IPS-18a (cell line): ENCODE data around the gene MYH7.

ENCODE experiments used
- H3K27ac ChIP-seq: one replicate; pipeline ENCODE4 v1.5.1; 2013; ENCODE audit warnings: low read length
- H3K27me3 ChIP-seq: one replicate; pipeline ENCODE4 v1.6.1; 2013; ENCODE audit warnings: mild to moderate bottlenecking, low read length; ENCODE audit not compliant: control insufficient read depth, insufficient read depth
- H3K36me3 ChIP-seq: one replicate; pipeline ENCODE4 v1.6.1; 2013; ENCODE audit warnings: low read depth, low read length; ENCODE audit not compliant: control insufficient read depth
- H3K4me1 ChIP-seq: one replicate; pipeline ENCODE4 v1.6.1; 2013; ENCODE audit warnings: low read depth, low read length; ENCODE audit not compliant: control insufficient read depth
- H3K4me3 ChIP-seq: one replicate; pipeline ENCODE4 v1.5.1; 2013; ENCODE audit warnings: low read length
- H3K9ac ChIP-seq: one replicate; pipeline ENCODE4 v1.6.1; 2013; ENCODE audit warnings: mild to moderate bottlenecking, low read length, moderate library complexity
- H3K9me3 ChIP-seq: one replicate; pipeline ENCODE4 v1.6.1; 2013; ENCODE audit warnings: low read depth, low read length; ENCODE audit not compliant: control insufficient read depth

MYH7 gene

GRCh38 chr14:23370221-23370620, 65.2 kb downstream of the MYH7 start:
- Histone ChIP-seq H3K9me3 (no peaks in the 10 kb centered on the region), H3K27me3 (no peaks in the 10 kb centered on the region), H3K4me3 (no peak overlapping the region), H3K36me3 (no peaks in the 10 kb centered on the region), H3K4me1 (peaks cover 6% of the 10 kb centered on the region), H3K9ac (no peak overlapping the region), H3K27ac (no peak overlapping the region)

- H3K27ac ChIP-seq = no peak overlapping the region
- H3K4me1 ChIP-seq = peaks cover 20% of the 10 kb centered on the region
- H3K27me3 ChIP-seq = no peaks in the 10 kb centered on the region
- peak overlapping the region; percentile 76 for H3K4me3 ChIP-seq
- H3K9ac ChIP-seq = peak overlapping the region; percentile 3
- no peaks in the 10 kb centered on the region for H3K9me3 ChIP-seq
- no peaks in the 10 kb centered on the region for H3K36me3 ChIP-seq
Measured at GRCh38 chr14:23366426-23366921, 69.0 kb downstream of the MYH7 start.

- no peaks in the 10 kb centered on the region for H3K36me3 ChIP-seq
- no peaks in the 10 kb centered on the region for H3K9me3 ChIP-seq
- no peaks in the 10 kb centered on the region for H3K27me3 ChIP-seq
- H3K4me1 ChIP-seq = peaks cover 20% of the 10 kb centered on the region
- peak overlapping the region; percentile 70 for H3K27ac ChIP-seq
- H3K9ac ChIP-seq = peak overlapping the region; percentile 80
- H3K4me3 ChIP-seq = peak overlapping the region; percentile 76
Measured at GRCh38 chr14:23365732-23366425, 69.6 kb downstream of the MYH7 start.

GRCh38 chr14:23365036-23365731, 70.3 kb downstream of the MYH7 start, which contains the start of gene EFS:
Gene EFS, minus strand, starts transcription at chr14:23365172. Its CDS starts 147 bp downstream, at chr14:23365025.
- no peaks in the 10 kb centered on the region for H3K9me3 ChIP-seq
- H3K4me3 ChIP-seq = peak within 1 kb of the TSS; percentile 76
- peaks cover 2% of the 10 kb centered on the region for H3K36me3 ChIP-seq
- no peaks in the 10 kb centered on the region for H3K27me3 ChIP-seq
- H3K27ac ChIP-seq = peak within 1 kb of the TSS; percentile 70
- H3K4me1 ChIP-seq = peaks cover 20% of the 10 kb centered on the region
- H3K9ac ChIP-seq = peak within 1 kb of the TSS; percentile 82

- H3K27ac ChIP-seq = no peak overlapping the region
- H3K27me3 ChIP-seq = no peaks in the 10 kb centered on the region
- H3K9me3 ChIP-seq = no peaks in the 10 kb centered on the region
- H3K4me1 ChIP-seq = peaks cover 20% of the 10 kb centered on the region
- peak overlapping the region; percentile 76 for H3K4me3 ChIP-seq
- H3K36me3 ChIP-seq = peaks cover 4% of the 10 kb centered on the region
- peak overlapping the region; percentile 82 for H3K9ac ChIP-seq
Measured at GRCh38 chr14:23364164-23365035, 71.1 kb downstream of the MYH7 start.
